Measurements from ENCODE around the gene EHMT1.
"Not testable (repeated sequence)": the region's sequence is repeated elsewhere in the genome, so short reads cannot be mapped to it uniquely, and the experiment has no call there.

EHMT1 gene

GRCh38 chr9:137764981-137765380 lies 146.2 kb downstream of the EHMT1 start:
- DNase-seq = no peak

GRCh38 chr9:137765536-137765935 lies 146.7 kb downstream of the EHMT1 start:
- no peak for DNase-seq

- no peak for DNase-seq
Measured at GRCh38 chr9:137771580-137771979, 152.8 kb downstream of the EHMT1 start.

GRCh38 chr9:137772281-137772873 lies 153.6 kb downstream of the EHMT1 start:
- DNase-seq = no peak

- DNase-seq = no peak
Measured at GRCh38 chr9:137774775-137775386, 156.1 kb downstream of the EHMT1 start.

GRCh38 chr9:137776306-137776995 lies 157.6 kb downstream of the EHMT1 start:
- DNase-seq = no peak

- DNase-seq = no peak
Measured at GRCh38 chr9:137777761-137778160, 159.0 kb downstream of the EHMT1 start.

GRCh38 chr9:137778336-137778735 lies 159.5 kb downstream of the EHMT1 start:
- no peak for DNase-seq

GRCh38 chr9:137778914-137779313 lies 160.1 kb downstream of the EHMT1 start:
- no peak for DNase-seq

- not testable (repeated sequence) for DNase-seq
Measured at GRCh38 chr9:137780031-137780430, 161.2 kb downstream of the EHMT1 start.

GRCh38 chr9:137781906-137782585 lies 163.2 kb downstream of the EHMT1 start:
- DNase-seq = no peak

- no peak for DNase-seq
Measured at GRCh38 chr9:137783521-137783920, 164.7 kb downstream of the EHMT1 start.

- DNase-seq = no peak
Measured at GRCh38 chr9:137784046-137784445, 165.2 kb downstream of the EHMT1 start.

- DNase-seq = no peak
Measured at GRCh38 chr9:137784641-137785513, 166.1 kb downstream of the EHMT1 start.

- peak; percentile 72 for DNase-seq
Measured at GRCh38 chr9:137785704-137786161, 166.9 kb downstream of the EHMT1 start.

GRCh38 chr9:137786511-137786920 lies 167.7 kb downstream of the EHMT1 start:
- no peak for DNase-seq

GRCh38 chr9:137787381-137787780 lies 168.6 kb downstream of the EHMT1 start:
- DNase-seq = no peak

- no peak for DNase-seq
Measured at GRCh38 chr9:137787786-137788505, 169.1 kb downstream of the EHMT1 start.

- no peak for DNase-seq
Measured at GRCh38 chr9:137788561-137789294, 169.9 kb downstream of the EHMT1 start.

GRCh38 chr9:137789295-137789895 lies 170.6 kb downstream of the EHMT1 start:
- no peak for DNase-seq

- DNase-seq = no peak
Measured at GRCh38 chr9:137791947-137792346, 173.1 kb downstream of the EHMT1 start.
